ENCODE results near the gene MRPS2.
"Not testable (repeated sequence)": the region's sequence is repeated elsewhere in the genome, so short reads cannot be mapped to it uniquely, and the experiment has no call there.

MRPS2 gene

GRCh38 chr9:135501261-135502167 is 1.0 kb downstream of the MRPS2 start:
- DNase-seq, result peak; percentile 77

GRCh38 chr9:135502168-135502872 is 1.8 kb downstream of the MRPS2 start:
- no peak for DNase-seq

GRCh38 chr9:135502873-135503321 is 2.4 kb downstream of the MRPS2 start:
- DNase-seq, result no peak

GRCh38 chr9:135503371-135504261 is 3.1 kb downstream of the MRPS2 start:
- DNase-seq, result no peak

- DNase-seq, result peak; percentile 70
These were observed 4.1 kb downstream of the MRPS2 start for GRCh38 chr9:135504262-135505243.

- no peak for DNase-seq
These were observed 5.1 kb downstream of the MRPS2 start for GRCh38 chr9:135505406-135506187.

- no peak for DNase-seq
These were observed 6.0 kb downstream of the MRPS2 start for GRCh38 chr9:135506327-135507103.

- DNase-seq, result no peak
These were observed 6.9 kb downstream of the MRPS2 start for GRCh38 chr9:135507104-135508035.

- DNase-seq, result no peak
These were observed 7.8 kb downstream of the MRPS2 start for GRCh38 chr9:135508211-135508820.

- no peak for DNase-seq
These were observed 9.0 kb downstream of the MRPS2 start for GRCh38 chr9:135509458-135509857.

GRCh38 chr9:135512241-135512603 is 11.7 kb downstream of the MRPS2 start:
- DNase-seq, result no peak

- DNase-seq, result no peak
These were observed 12.4 kb downstream of the MRPS2 start for GRCh38 chr9:135512904-135513303.

- DNase-seq, result no peak
These were observed 12.9 kb downstream of the MRPS2 start for GRCh38 chr9:135513351-135513846.

GRCh38 chr9:135513906-135514305 is 13.4 kb downstream of the MRPS2 start:
- not testable (repeated sequence) for DNase-seq

GRCh38 chr9:135514342-135515082 is 14.0 kb downstream of the MRPS2 start:
- no peak for DNase-seq

GRCh38 chr9:135515083-135515951 is 14.8 kb downstream of the MRPS2 start:
- no peak for DNase-seq
